Measurements from ENCODE around the gene ZNF853. TPM values are rescaled to one million over a fixed set of nuclear protein-coding genes. Genes with fewer than 3 reads are reported as not detected.
"Not testable (repeated sequence)": the region's sequence is repeated elsewhere in the genome, so short reads cannot be mapped to it uniquely, and the experiment has no call there.

Gene ZNF853
- total RNA-seq, 1 experiment from 2014 or later = 0.69 TPM

GRCh38 chr7:6652446-6653011 is 37.1 kb downstream of the ZNF853 start:
- DNase-seq (ENCODE audit: low read depth) = no peak

GRCh38 chr7:6653071-6654003 is 37.9 kb downstream of the ZNF853 start:
- no peak for DNase-seq (ENCODE audit: low read depth)

GRCh38 chr7:6654113-6654841 is 38.9 kb downstream of the ZNF853 start:
- no peak for DNase-seq (ENCODE audit: low read depth)

DNA sequence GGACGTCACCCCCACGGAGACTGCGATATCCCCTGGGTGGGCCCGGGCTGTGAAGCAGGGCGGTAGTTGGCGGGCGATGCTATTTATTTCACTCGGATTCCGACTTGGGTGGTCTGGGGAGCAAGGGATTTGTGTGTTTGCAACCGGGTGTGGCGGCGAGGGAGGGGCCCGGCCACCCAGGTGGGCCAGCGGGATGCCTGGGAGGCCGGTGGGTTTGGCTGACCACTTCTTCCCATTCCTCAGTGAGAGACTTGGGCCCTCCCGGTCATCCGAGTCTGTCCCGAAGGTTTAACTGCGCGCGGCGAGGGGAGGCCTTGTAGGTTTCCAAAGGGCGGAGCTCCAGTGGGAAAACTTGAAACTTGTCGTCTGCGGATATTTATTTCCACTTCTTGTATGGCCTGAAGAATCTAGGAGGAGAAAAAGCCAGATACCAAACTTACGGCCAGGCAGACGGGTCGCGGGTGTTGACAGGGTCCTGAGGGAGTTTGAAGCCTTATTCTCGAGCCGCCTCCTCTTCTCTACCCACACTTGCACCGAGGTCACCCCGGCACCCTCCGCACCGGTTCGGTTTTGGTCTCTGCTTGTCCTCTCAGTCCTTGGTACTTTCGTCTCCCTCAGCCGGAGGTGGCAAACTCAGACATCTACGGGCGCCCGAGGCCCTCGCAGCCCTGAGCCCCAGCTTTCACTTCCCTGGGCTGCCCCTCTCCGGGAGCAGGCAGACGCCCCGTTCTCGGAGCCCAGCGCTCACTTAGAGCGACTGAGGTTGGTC is 39.6 kb downstream of the ZNF853 start:
- no peak for DNase-seq (ENCODE audit: low read depth)

DNA sequence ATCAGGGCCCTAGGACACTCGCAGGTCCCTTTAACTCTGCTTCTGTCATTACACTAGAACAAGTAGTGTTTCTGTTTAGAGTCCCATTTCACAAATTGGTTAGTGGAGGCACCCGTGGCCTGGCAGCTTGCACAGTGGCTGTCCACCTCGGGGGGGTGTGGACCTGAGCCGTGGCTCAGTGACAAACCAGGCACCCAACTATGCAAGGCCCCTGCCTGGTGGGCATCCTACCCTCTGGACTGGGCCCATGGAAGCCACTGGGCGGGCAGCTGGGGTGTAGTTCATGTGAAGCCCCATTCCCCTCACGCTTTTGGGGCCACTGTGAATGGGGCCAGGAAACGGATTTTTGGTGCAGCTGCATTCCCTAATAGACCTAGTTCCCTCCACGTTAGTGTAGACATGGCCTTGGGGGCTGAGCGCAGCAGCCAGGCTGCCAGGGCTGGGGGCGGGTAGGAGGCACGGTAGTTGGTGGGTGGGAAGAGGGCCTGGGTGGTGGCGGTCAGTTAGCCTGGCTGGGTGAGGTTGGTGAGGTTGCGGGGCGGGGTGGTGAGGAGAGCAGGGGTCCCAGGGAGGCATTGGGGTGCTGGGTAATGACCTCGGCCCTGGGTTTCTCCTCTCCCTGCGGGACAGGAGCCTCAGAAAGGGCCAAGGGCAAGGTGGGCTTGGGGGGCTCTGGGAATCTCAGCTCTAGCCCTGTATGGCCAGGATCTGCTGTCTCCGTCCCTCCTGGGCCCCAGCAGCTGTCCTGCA is 40.4 kb downstream of the ZNF853 start:
- no peak for DNase-seq (ENCODE audit: low read depth)

DNA sequence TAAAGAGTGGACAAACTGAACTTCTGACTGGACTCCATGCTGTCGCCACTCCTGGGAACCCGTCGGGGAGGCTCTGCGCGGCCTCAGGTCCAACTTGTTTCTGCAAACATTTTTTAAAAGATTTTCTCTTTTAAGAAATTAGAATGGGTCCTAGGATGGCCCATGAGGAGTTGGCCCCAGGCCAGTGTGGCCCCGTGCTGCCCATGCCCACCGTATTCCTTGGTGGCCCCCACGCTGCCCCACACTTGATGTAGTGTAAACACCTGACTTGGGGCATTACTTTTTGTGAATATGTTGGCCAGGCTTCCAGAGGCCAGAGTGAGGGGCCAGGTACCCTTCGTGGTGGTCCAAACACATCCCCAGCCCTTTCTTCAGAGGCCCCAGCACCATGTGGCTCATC is 41.0 kb downstream of the ZNF853 start:
- DNase-seq (ENCODE audit: low read depth) = no peak

DNA sequence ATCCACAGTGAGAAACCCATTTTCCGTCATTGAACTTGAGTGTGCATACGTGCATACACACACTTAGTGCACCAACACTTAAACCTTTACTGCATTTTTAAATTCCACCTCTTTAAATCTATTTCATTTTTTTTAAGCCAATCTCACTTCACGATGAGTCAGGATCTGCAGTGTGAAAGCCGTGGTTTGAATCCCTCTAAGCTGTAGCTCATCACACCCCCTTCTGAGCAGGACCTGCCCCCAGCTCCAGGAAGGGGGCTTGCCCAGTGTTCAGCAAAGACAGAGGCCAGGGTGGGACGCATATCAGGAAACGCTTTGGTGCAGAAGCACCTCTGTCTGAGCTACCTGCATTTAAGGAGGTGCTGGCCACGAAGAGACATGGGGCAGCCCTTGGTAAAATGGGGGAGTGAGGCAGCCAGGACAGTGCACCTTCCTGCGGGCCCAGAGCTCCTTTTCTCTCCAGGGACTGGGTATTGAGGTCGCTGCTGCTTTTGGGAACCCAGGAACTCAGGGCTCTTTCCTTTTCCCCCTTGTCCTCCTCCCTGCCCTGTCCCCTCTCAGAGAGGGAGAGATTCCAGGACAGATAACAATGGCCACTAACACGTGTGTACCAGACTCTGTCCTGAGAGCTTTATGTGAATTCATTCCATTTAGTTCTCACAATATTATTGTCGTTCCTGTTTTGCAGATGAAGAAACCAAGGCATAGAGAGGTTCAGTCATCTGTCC is 43.4 kb downstream of the ZNF853 start:
- peak; percentile 18 for DNase-seq (ENCODE audit: low read depth)

DNA sequence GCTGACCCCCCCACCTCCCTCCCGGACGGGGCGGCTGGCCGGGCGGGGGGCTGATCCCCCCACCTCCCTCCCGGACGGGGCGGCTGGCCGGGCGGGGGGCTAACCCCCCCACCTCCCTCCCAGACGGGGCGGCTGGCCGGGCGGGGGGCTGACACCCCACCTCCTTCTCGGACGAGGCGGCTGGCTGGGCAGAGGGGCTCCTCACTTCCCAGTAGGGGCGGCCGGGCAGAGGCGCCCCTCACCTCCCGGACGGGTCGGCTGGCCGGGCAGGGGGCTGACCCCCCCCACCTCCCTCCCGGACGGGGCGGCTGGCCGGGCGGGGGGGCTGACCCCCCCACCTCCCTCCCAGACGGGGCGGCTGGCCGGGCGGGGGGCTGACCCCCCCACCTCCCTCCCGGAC is 55.4 kb downstream of the ZNF853 start:
- not testable (repeated sequence) for DNase-seq (ENCODE audit: low read depth)

Other genes starting within 250 kb of the ZNF853 start
- 102 and 131 TPM in 2 replicates for gene RAC1, start 241.1 kb upstream of the ZNF853 start, total RNA-seq (2014; rRNA removed)
- gene DAGLB, start 167.7 kb upstream of the ZNF853 start, total RNA-seq (2014; rRNA removed) = 18.3 and 23.6 TPM in 2 replicates
- gene KDELR2, start 131.5 kb upstream of the ZNF853 start, total RNA-seq (2014; rRNA removed) = 212 and 239 TPM in 2 replicates
- not detected in 2 replicates for gene GRID2IP, start 64.1 kb upstream of the ZNF853 start, total RNA-seq (2014; rRNA removed)
- 75.4 and 84.8 TPM in 2 replicates for gene ZDHHC4, start 38.2 kb upstream of the ZNF853 start, total RNA-seq (2014; rRNA removed)
- 24.6 and 24.7 TPM in 2 replicates for gene INTS15, start 25.6 kb upstream of the ZNF853 start, total RNA-seq (2014; rRNA removed)
- gene ZNF316, start 21.7 kb downstream of the ZNF853 start, total RNA-seq (2014; rRNA removed) = 25.0 and 25.3 TPM in 2 replicates
- gene ZNF12, start 91.3 kb downstream of the ZNF853 start, total RNA-seq (2014; rRNA removed) = 17.4 and 19.6 TPM in 2 replicates
- not detected in 2 replicates for gene RSPH10B2, start 138.5 kb downstream of the ZNF853 start, total RNA-seq (2014; rRNA removed)
- gene CCZ1B, start 210.7 kb downstream of the ZNF853 start, total RNA-seq (2014; rRNA removed) = 19.7 and 21.1 TPM in 2 replicates

Data from LHCN-M2 (cell line).